ENCODE measurements around the gene CD22. TPM values are rescaled to one million over a fixed set of nuclear protein-coding genes. Genes with fewer than 3 reads are reported as not detected.
"Not testable (repeated sequence)": the region's sequence is repeated elsewhere in the genome, so short reads cannot be mapped to it uniquely, and the experiment has no call there.

Gene CD22
- total and polyA plus RNA-seq, 10 donors = 251 to 446 (median 362) TPM

GRCh38 chr19:35370722-35371121 lies 41.7 kb downstream of the CD22 start, which contains the start of gene GPR42:
TSS of gene GPR42 (plus strand) at chr19:35371068. CDS start at chr19:35371360, 292 bp downstream.
- no peak within 1 kb of the TSS for H3K4me3 ChIP-seq
- TF ChIP-seq POLR2AphosphoS5 (IDR thresholded peaks at IDR 0.05) = no peak
- TF ChIP-seq CTCF (IDR thresholded peaks at IDR 0.05 in 8 of 11, conservative IDR thresholded peaks at IDR 0.05 in 3 of 11) = no peak
- no peak for TF ChIP-seq POLR2A (IDR thresholded peaks at IDR 0.05)
- no peaks in the 10 kb centered on the region for H3K36me3 ChIP-seq
- peaks cover 0 to 10% (median 0%) of the 10 kb centered on the region in 8 donors for H3K9me3 ChIP-seq
- 74 to 90% (median 86%) methylated on average over 5 to 8 of the region's 8 CpGs; no CpG with 5 or more reads in 1 of the 5 donors for WGBS, 5 donors
- intact Hi-C loops (cut with DNase I; ENCODE audit: low total_unique reads) = no loop called here
- no peak within 1 kb of the TSS for H3K27ac ChIP-seq
- DNase-seq = no peak
- H3K4me1 ChIP-seq = peaks cover 0 to 12% (median 5%) of the 10 kb centered on the region in 6 donors
- H3K27me3 ChIP-seq (replicated peaks in 1 of 7) = no peaks in the 10 kb centered on the region

GRCh38 chr19:35373492-35373891 lies 44.5 kb downstream of the CD22 start:
- H3K4me1 ChIP-seq = peaks cover 0 to 30% (median 12%) of the 10 kb centered on the region in 6 donors
- H3K36me3 ChIP-seq = no peaks in the 10 kb centered on the region
- peaks cover 0 to 14% (median 0%) of the 10 kb centered on the region in 8 donors for H3K9me3 ChIP-seq
- H3K4me3 ChIP-seq = no peak overlapping the region
- 83 to 91% (median 88%) methylated on average over 7 of the region's 7 CpGs for WGBS, 5 donors
- intact Hi-C loops (cut with DNase I; ENCODE audit: low total_unique reads) = no loop called here
- H3K27me3 ChIP-seq (replicated peaks in 1 of 7) = peaks cover 0 to 6% (median 0%) of the 10 kb centered on the region in 7 donors
- no peak overlapping the region for H3K27ac ChIP-seq
- TF ChIP-seq POLR2A (IDR thresholded peaks at IDR 0.05) (no peak), CTCF (IDR thresholded peaks at IDR 0.05 in 8 of 11, conservative IDR thresholded peaks at IDR 0.05 in 3 of 11) (no peak), POLR2AphosphoS5 (IDR thresholded peaks at IDR 0.05) (no peak)
- no peak for DNase-seq

GRCh38 chr19:35374031-35374430 lies 45.0 kb downstream of the CD22 start:
- H3K36me3 ChIP-seq; H3K27me3 ChIP-seq (replicated peaks in 1 of 7); intact Hi-C loops (cut with DNase I; ENCODE audit: low total_unique reads); H3K27ac ChIP-seq; H3K4me3 ChIP-seq; DNase-seq: not testable (repeated sequence)
- peaks cover 0 to 16% (median 0%) of the 10 kb centered on the region in 8 donors for H3K9me3 ChIP-seq
- H3K4me1 ChIP-seq = peaks cover 0 to 30% (median 12%) of the 10 kb centered on the region in 6 donors

GRCh38 chr19:35375505-35376307 lies 46.7 kb downstream of the CD22 start:
- Histone ChIP-seq H3K36me3 (no peaks in the 10 kb centered on the region), H3K27me3 (replicated peaks in 1 of 7) (peaks cover 0 to 6% (median 0%) of the 10 kb centered on the region in 7 donors), H3K4me3 (no peak overlapping the region), H3K27ac (no peak overlapping the region), H3K9me3 (peaks cover 0 to 6% (median 0%) of the 10 kb centered on the region in 8 donors), H3K4me1 (peaks cover 0 to 30% (median 12%) of the 10 kb centered on the region in 6 donors)
- intact Hi-C loops (cut with DNase I; ENCODE audit: low total_unique reads) = no loop called here
- WGBS, 5 donors = 72 to 91% (median 88%) methylated on average over 12 of the region's 12 CpGs
- TF ChIP-seq POLR2AphosphoS5 (IDR thresholded peaks at IDR 0.05) (no peak), POLR2A (IDR thresholded peaks at IDR 0.05) (no peak), CTCF (IDR thresholded peaks at IDR 0.05 in 8 of 11, conservative IDR thresholded peaks at IDR 0.05 in 3 of 11) (no peak)
- DNase-seq = no peak
